K562 (cell line): ENCODE measurements around the gene MAST1. TPM values are rescaled to one million over a fixed set of nuclear protein-coding genes. Genes with fewer than 3 reads are reported as not detected.

Source experiments
- BACH1 ChIP-seq: fragments of 200-800 bp; sonication (Bioruptor generic); IDR thresholded peaks from 2 replicates; pipeline ENCODE4 v1.6.1; 2016; ENCODE audit warnings: missing genetic modification characterization, missing compliant biosample characterization
- CBFA2T3 ChIP-seq: fragments of 450-650 bp; IDR thresholded peaks from 2 replicates; pipeline ENCODE4 v1.6.1; 2017
- CHCHD3 ChIP-seq: fragments of 250-450 bp; sonication (Bioruptor Pico); IDR thresholded peaks from 2 replicates; pipeline ENCODE4 v2.1.2; 2022; ENCODE audit warnings: mild to moderate bottlenecking
- CHD2 ChIP-seq: IDR thresholded peaks from 2 replicates; pipeline ENCODE4 v1.6.1; 2011; ENCODE audit warnings: low read depth, low read length
- FOXJ2 ChIP-seq: fragments of 200-800 bp; sonication (Bioruptor generic); IDR thresholded peaks from 2 replicates; pipeline ENCODE4 v1.6.1; 2016; ENCODE audit warnings: missing genetic modification characterization, missing compliant biosample characterization
- FOXM1 ChIP-seq, 2 experiments: fragments of 450-650 bp in 1 of 2; sonication (generic) in 1 of 2; formaldehyde crosslinking in 1 of 2; IDR thresholded peaks; 2 replicates each; pipeline versions ENCODE4 v1.6.1 to v1.9.0; 2017 to 2022; ENCODE audit warnings: low read depth in 2 of 2, mild to moderate bottlenecking in 2 of 2, missing genetic modification reagents in 1 of 2, moderate library complexity in 1 of 2
- GATAD2B ChIP-seq: fragments of 450-650 bp; IDR thresholded peaks from 2 replicates; pipeline ENCODE4 v1.6.1; 2017; ENCODE audit warnings: mild to moderate bottlenecking, borderline replicate concordance
- HMGN3 ChIP-seq: IDR thresholded peaks from 2 replicates; pipeline ENCODE4 v1.6.1; 2011; ENCODE audit warnings: borderline replicate concordance, low read depth, mild to moderate bottlenecking, mixed read lengths, low read length; ENCODE audit not compliant: insufficient read length; ENCODE audit errors: extremely low read depth
- MCM3 ChIP-seq: fragments of 450-650 bp; IDR thresholded peaks from 2 replicates; pipeline ENCODE4 v1.6.1; 2016
- NBN ChIP-seq: fragments of 450-650 bp; IDR thresholded peaks from 2 replicates; pipeline ENCODE4 v1.6.1; 2016; ENCODE audit warnings: low read depth, mild to moderate bottlenecking
- SP1 ChIP-seq: sonication (generic); formaldehyde crosslinking; IDR thresholded peaks from 2 replicates; pipeline ENCODE4 v1.8.1; 2022; ENCODE audit warnings: mild to moderate bottlenecking, missing genetic modification reagents
- TRIM24 ChIP-seq, 2 experiments: fragments of 450-650 bp; IDR thresholded peaks; 2 replicates each; pipeline ENCODE4 v1.6.1; 2016
- U2AF1 ChIP-seq: fragments of 200-400 bp; formaldehyde crosslinking; optimal IDR thresholded peaks from 2 replicates; pipeline ENCODE3; 2017; ENCODE audit warnings: mild to moderate bottlenecking, low read depth, low read length, moderate library complexity
- ZFX ChIP-seq: sonication (generic); formaldehyde crosslinking; IDR thresholded peaks from 2 replicates; pipeline ENCODE4 v1.8.0; 2022; ENCODE audit warnings: mild to moderate bottlenecking, missing genetic modification reagents, moderate library complexity
- ZNF584 ChIP-seq: fragments of 200-800 bp; sonication (Bioruptor generic); IDR thresholded peaks from 2 replicates; pipeline ENCODE4 v1.6.1; 2016; ENCODE audit warnings: low read depth, mild to moderate bottlenecking, missing genetic modification characterization, missing compliant biosample characterization
- ZNF589 ChIP-seq: fragments of 200-800 bp; sonication (Bioruptor generic); IDR thresholded peaks from 2 replicates; pipeline ENCODE4 v1.6.1; 2016; ENCODE audit warnings: low read depth, missing genetic modification characterization, missing compliant biosample characterization
- ZNF764 ChIP-seq: fragments of 250-450 bp; sonication (Bioruptor Pico); IDR thresholded peaks from 2 replicates; pipeline ENCODE4 v1.4.0; 2020; ENCODE audit warnings: low read depth, mild to moderate bottlenecking, moderate library complexity
- polyA plus RNA-seq, 8 experiments: library from polyadenylated mRNA; depleted of rRNA in 4 of 8; stranded (reverse) in 5 of 8; unstranded in 3 of 8; fragments of >200 nt; fragmentation: Nextera tagmentation in 2 of 8; fragmentation: Illumina TruSeq in 1 of 8; extraction: Ambion mirVana in 2 of 8; extraction: Trizol in 1 of 8; gene quantifications; 2 replicates each; pipeline versions ENCODE4 v1.2.1 to v1.2.3, GENCODE V29; 2011 to 2014; ENCODE audit warnings: inconsistent platforms in 1 of 8, missing spikeins in 1 of 8
- total RNA-seq, 7 experiments: library from RNA; depleted of rRNA in 6 of 7; stranded (reverse); fragments of >200 nt in 6 of 7; fragmentation: Illumina TruSeq in 2 of 7; extraction: Trizol in 2 of 7; gene quantifications; 2 replicates each; pipeline versions ENCODE4 v1.2.1 to v1.2.3, GENCODE V29; 2011 to 2021; ENCODE audit warnings: low replicate concordance in 1 of 7
- TF ChIP-seq, protein P1 (sequence below), 2 experiments: fragments of 450-650 bp; IDR thresholded peaks; 2 replicates each; pipeline ENCODE4 v1.6.1; 2016
- TF ChIP-seq, protein P2 (sequence below), 3 experiments: fragments of 200-800 bp in 1 of 3; sonication (Bioruptor generic) in 1 of 3; sonication (generic) in 1 of 3; formaldehyde crosslinking in 1 of 3; IDR thresholded peaks; 2 replicates each; pipeline versions ENCODE4 v1.6.1 to v1.8.0; 2016 to 2022; ENCODE audit warnings: mild to moderate bottlenecking in 2 of 3, missing compliant biosample characterization in 2 of 3, missing genetic modification characterization in 2 of 3, missing genetic modification reagents in 1 of 3
- TF ChIP-seq, protein P3 (sequence below): fragments of 200-800 bp; sonication (Bioruptor generic); IDR thresholded peaks from 2 replicates; pipeline ENCODE4 v1.6.1; 2017; ENCODE audit warnings: missing genetic modification characterization, missing compliant biosample characterization
- TF ChIP-seq, protein P4 (sequence below), 2 experiments: IDR thresholded peaks; 2 replicates each; pipeline ENCODE4 v1.6.1; 2011; ENCODE audit warnings: borderline replicate concordance in 1 of 2, control low read depth in 1 of 2, low read depth in 1 of 2, low read length in 1 of 2, mild to moderate bottlenecking in 1 of 2, mixed read lengths in 1 of 2, moderate library complexity in 1 of 2; ENCODE audit not compliant: insufficient read depth in 1 of 2, insufficient read length in 1 of 2, poor library complexity in 1 of 2, severe bottlenecking in 1 of 2; ENCODE audit errors: extremely low read depth in 1 of 2

The MAST1 gene
- total and polyA plus RNA-seq, 9 of the 15 experiments (the other 6 are each of a cell fraction or from before 2014, with no cell fraction given): 0.48 to 10.3 (median 3.9) TPM

DNA sequence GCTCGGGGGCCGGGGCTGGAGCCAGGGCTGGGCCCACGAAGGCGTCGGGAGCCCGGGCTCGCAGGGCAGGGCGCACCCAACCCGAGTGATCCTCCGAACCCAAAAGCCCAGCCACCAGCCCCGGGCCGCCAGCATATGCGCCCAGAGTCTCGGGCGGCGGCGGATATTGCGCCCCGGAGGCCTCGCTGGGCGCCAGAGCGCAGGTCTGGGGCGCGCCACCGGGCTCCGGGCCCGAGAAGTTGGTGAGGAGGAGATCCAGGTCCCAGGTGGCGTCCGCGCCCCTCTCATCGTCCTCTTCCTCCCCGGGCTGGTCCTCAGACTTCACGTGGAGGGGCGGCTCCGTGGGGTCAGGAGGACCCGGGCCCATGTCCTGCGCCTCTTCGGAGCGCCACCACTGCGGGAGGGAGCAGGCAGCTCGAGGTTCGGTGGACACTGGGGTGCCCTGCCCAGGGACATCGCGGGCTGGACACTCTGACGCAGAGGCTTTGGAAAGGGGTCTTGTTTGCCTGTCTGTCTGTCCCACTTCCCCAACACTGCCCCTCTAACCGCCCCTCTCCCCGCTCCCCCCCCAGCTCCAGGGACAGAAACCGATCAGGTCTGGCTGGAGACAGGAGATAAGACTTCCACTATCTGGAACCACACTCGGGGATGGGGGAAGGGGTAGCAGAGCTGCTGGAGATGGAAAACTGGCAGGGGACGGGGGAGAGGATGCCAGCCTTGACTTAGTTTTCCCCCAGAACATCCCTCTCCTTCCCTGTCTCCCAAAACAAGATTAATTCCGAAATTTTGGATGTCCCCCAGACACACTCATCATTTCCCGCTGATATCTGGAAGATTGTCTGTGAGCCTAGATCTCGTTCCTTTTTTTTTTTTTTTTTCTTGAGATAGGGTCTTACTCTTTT is 47.7 kb downstream of the MAST1 start (continued):
- TF ChIP-seq NBN: peak; percentile 33; the same call in 1 of the 2 replicates
- no peak for TF ChIP-seq CHCHD3 (CRISPR knock-in tag)
- no peak for TF ChIP-seq MCM3
- TF ChIP-seq, protein P1, sequence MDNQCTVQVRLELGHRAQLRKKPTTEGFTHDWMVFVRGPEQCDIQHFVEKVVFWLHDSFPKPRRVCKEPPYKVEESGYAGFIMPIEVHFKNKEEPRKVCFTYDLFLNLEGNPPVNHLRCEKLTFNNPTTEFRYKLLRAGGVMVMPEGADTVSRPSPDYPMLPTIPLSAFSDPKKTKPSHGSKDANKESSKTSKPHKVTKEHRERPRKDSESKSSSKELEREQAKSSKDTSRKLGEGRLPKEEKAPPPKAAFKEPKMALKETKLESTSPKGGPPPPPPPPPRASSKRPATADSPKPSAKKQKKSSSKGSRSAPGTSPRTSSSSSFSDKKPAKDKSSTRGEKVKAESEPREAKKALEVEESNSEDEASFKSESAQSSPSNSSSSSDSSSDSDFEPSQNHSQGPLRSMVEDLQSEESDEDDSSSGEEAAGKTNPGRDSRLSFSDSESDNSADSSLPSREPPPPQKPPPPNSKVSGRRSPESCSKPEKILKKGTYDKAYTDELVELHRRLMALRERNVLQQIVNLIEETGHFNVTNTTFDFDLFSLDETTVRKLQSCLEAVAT (IDR thresholded peaks at IDR 0.05): peak; percentile 14 to 73; a peak in 2 of 4 replicates
- peak; percentile 86 for TF ChIP-seq ZFX (CRISPR knock-in tag)
- peak; percentile 46 for TF ChIP-seq GATAD2B
- peak; percentile 79 for TF ChIP-seq FOXM1 (IDR thresholded peaks at IDR 0.05; ENCODE audit: low read depth)
- no peak for TF ChIP-seq FOXM1 (CRISPR knock-in tag; IDR thresholded peaks at IDR 0.05; ENCODE audit: low read depth)
- TF ChIP-seq ZNF764 (CRISPR knock-in tag): no peak
- no peak for TF ChIP-seq BACH1 (tag)
- TF ChIP-seq HMGN3: peak; percentile 61
- TF ChIP-seq ZNF589: peak; percentile 76; the same call in 1 of the 2 replicates
- no peak for TF ChIP-seq SP1 (CRISPR knock-in tag)
- TF ChIP-seq FOXJ2: peak; percentile 54; the same call in 1 of the 2 replicates
- TF ChIP-seq, protein P2, sequence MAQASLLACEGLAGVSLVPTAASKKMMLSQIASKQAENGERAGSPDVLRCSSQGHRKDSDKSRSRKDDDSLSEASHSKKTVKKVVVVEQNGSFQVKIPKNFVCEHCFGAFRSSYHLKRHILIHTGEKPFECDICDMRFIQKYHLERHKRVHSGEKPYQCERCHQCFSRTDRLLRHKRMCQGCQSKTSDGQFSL (CRISPR knock-in tag; IDR thresholded peaks at IDR 0.05): peak; percentile 84
- TF ChIP-seq, protein P2 (tag; IDR thresholded peaks at IDR 0.05): peak in 1 of 2 experiments; percentile 91; a peak in 2 of 4 replicates
- TF ChIP-seq, protein P3, sequence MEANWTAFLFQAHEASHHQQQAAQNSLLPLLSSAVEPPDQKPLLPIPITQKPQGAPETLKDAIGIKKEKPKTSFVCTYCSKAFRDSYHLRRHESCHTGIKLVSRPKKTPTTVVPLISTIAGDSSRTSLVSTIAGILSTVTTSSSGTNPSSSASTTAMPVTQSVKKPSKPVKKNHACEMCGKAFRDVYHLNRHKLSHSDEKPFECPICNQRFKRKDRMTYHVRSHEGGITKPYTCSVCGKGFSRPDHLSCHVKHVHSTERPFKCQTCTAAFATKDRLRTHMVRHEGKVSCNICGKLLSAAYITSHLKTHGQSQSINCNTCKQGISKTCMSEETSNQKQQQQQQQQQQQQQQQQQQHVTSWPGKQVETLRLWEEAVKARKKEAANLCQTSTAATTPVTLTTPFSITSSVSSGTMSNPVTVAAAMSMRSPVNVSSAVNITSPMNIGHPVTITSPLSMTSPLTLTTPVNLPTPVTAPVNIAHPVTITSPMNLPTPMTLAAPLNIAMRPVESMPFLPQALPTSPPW: peak; percentile 96
- TF ChIP-seq TRIM24 (IDR thresholded peaks at IDR 0.05): peak; percentile 77 to 81
- TF ChIP-seq, protein P4, sequence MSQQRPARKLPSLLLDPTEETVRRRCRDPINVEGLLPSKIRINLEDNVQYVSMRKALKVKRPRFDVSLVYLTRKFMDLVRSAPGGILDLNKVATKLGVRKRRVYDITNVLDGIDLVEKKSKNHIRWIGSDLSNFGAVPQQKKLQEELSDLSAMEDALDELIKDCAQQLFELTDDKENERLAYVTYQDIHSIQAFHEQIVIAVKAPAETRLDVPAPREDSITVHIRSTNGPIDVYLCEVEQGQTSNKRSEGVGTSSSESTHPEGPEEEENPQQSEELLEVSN (IDR thresholded peaks at IDR 0.05; ENCODE audit: borderline replicate concordance in 1 of 2, extremely low read depth in 1 of 2, insufficient read depth in 1 of 2, insufficient read length in 1 of 2, low read depth in 1 of 2, low read length in 1 of 2, poor library complexity in 1 of 2, severe bottlenecking in 1 of 2): peak in 1 of 2 experiments; percentile 11
- peak; percentile 96 for TF ChIP-seq CBFA2T3
- 0 out of 2 replicates have a peak, but pooled peaks have one; percentile 27 for TF ChIP-seq CHD2
- peak; percentile 52 for TF ChIP-seq U2AF1
- 0 out of 2 replicates have a peak, but pooled peaks have one; percentile 51 for TF ChIP-seq ZNF584
